ENCODE data around the gene CPOX. TPM values are rescaled to one million over a fixed set of nuclear protein-coding genes. Genes with fewer than 3 reads are reported as not detected.
A peak's percentile ranks its signal among the peaks of the same experiment; 100 is the strongest.

CPOX gene
- total and polyA plus RNA-seq, 2 experiments from 2014 or later: 13.3 to 38.3 TPM

DNA sequence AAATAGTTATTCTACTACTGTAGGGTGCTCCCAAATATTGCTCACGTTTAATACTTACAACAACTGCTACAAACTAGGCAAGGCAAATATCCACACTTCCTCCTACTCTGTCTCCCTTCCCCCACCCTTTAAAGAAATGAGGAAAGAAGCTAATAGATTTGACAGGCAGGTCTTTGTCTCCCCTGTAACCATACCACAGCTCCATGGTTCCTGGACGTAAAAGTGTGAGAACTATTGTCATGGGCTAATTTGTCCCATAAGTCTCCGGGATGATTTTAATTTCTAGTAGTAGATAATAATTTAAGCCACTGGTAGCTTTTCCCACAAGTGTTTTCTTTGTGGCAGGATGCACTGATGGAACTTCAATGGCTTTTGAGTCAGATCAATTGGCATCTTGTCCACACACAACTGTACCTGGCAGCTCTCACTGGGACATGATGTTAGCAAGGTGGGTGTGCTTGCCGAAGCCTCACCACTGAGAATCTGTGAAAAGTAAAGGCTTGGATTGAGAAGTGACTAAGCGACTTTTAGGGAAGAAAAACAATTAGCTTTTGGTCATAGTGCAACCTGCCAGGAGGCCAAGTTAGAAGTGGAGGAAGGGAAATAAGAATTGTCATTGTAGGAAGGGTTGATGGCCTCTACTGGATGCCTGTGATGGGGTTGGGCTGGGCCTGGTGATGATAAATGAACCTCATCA is 1.4 kb upstream of the CPOX start:
- H3K27me3 Mint-ChIP-seq (ENCODE audit: insufficient read depth, low read depth, poor library complexity): peaks cover 8% of the 10 kb centered on the region
- peaks cover 15% of the 10 kb centered on the region; the same call in 2 of the 3 replicates for H3K36me3 Mint-ChIP-seq (ENCODE audit: low read depth)
- H3K36me3 ChIP-seq (ENCODE audit: insufficient read depth): peaks cover 13% of the 10 kb centered on the region
- H3K27ac Mint-ChIP-seq: no peak overlapping the region
- peak overlapping the region; percentile 10; the same call in 1 of the 3 replicates for H3K4me3 Mint-ChIP-seq
- peaks cover 11% of the 10 kb centered on the region for H3K79me2 ChIP-seq (replicated peaks; ENCODE audit: insufficient read depth)
- peaks cover 12% of the 10 kb centered on the region for H3K4me1 ChIP-seq (ENCODE audit: insufficient read depth)
- peak overlapping the region; percentile 70; the same call in 1 of the 2 replicates for H2AFZ ChIP-seq
- ATAC-seq (no peak), DNase-seq (ENCODE audit: low spot score) (no peak)
- H3K9me2 ChIP-seq (ENCODE audit: insufficient read depth): no peaks in the 10 kb centered on the region
- H3K4me1 Mint-ChIP-seq: peaks cover 22% of the 10 kb centered on the region
- H3K4me2 ChIP-seq: peak overlapping the region; percentile 78; the same call in 1 of the 2 replicates
- no peaks in the 10 kb centered on the region for H3F3A ChIP-seq (replicated peaks; ENCODE audit: low read depth)
- H3K4me3 ChIP-seq: no peak overlapping the region
- no peaks in the 10 kb centered on the region for H3K9me3 Mint-ChIP-seq
- H4K20me1 ChIP-seq (replicated peaks; ENCODE audit: insufficient read depth): peaks cover 7% of the 10 kb centered on the region
- TF ChIP-seq JUNB (IDR thresholded peaks at IDR 0.05; ENCODE audit: unreplicated experiment): no peak
- no peak for TF ChIP-seq EZH2 (IDR thresholded peaks at IDR 0.05; ENCODE audit: low read depth, unreplicated experiment)
- TF ChIP-seq POLR2AphosphoS5 (IDR thresholded peaks at IDR 0.05; ENCODE audit: low read depth): no peak
- no peak for TF ChIP-seq ZNF114 (CRISPR knock-in tag; IDR thresholded peaks at IDR 0.05)
- TF ChIP-seq CREB1 (CRISPR knock-in tag; IDR thresholded peaks at IDR 0.05; ENCODE audit: low read depth): no peak
- TF ChIP-seq, protein P1, sequence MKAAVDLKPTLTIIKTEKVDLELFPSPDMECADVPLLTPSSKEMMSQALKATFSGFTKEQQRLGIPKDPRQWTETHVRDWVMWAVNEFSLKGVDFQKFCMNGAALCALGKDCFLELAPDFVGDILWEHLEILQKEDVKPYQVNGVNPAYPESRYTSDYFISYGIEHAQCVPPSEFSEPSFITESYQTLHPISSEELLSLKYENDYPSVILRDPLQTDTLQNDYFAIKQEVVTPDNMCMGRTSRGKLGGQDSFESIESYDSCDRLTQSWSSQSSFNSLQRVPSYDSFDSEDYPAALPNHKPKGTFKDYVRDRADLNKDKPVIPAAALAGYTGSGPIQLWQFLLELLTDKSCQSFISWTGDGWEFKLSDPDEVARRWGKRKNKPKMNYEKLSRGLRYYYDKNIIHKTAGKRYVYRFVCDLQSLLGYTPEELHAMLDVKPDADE (IDR thresholded peaks at IDR 0.05): no peak
- TF ChIP-seq, protein P2, sequence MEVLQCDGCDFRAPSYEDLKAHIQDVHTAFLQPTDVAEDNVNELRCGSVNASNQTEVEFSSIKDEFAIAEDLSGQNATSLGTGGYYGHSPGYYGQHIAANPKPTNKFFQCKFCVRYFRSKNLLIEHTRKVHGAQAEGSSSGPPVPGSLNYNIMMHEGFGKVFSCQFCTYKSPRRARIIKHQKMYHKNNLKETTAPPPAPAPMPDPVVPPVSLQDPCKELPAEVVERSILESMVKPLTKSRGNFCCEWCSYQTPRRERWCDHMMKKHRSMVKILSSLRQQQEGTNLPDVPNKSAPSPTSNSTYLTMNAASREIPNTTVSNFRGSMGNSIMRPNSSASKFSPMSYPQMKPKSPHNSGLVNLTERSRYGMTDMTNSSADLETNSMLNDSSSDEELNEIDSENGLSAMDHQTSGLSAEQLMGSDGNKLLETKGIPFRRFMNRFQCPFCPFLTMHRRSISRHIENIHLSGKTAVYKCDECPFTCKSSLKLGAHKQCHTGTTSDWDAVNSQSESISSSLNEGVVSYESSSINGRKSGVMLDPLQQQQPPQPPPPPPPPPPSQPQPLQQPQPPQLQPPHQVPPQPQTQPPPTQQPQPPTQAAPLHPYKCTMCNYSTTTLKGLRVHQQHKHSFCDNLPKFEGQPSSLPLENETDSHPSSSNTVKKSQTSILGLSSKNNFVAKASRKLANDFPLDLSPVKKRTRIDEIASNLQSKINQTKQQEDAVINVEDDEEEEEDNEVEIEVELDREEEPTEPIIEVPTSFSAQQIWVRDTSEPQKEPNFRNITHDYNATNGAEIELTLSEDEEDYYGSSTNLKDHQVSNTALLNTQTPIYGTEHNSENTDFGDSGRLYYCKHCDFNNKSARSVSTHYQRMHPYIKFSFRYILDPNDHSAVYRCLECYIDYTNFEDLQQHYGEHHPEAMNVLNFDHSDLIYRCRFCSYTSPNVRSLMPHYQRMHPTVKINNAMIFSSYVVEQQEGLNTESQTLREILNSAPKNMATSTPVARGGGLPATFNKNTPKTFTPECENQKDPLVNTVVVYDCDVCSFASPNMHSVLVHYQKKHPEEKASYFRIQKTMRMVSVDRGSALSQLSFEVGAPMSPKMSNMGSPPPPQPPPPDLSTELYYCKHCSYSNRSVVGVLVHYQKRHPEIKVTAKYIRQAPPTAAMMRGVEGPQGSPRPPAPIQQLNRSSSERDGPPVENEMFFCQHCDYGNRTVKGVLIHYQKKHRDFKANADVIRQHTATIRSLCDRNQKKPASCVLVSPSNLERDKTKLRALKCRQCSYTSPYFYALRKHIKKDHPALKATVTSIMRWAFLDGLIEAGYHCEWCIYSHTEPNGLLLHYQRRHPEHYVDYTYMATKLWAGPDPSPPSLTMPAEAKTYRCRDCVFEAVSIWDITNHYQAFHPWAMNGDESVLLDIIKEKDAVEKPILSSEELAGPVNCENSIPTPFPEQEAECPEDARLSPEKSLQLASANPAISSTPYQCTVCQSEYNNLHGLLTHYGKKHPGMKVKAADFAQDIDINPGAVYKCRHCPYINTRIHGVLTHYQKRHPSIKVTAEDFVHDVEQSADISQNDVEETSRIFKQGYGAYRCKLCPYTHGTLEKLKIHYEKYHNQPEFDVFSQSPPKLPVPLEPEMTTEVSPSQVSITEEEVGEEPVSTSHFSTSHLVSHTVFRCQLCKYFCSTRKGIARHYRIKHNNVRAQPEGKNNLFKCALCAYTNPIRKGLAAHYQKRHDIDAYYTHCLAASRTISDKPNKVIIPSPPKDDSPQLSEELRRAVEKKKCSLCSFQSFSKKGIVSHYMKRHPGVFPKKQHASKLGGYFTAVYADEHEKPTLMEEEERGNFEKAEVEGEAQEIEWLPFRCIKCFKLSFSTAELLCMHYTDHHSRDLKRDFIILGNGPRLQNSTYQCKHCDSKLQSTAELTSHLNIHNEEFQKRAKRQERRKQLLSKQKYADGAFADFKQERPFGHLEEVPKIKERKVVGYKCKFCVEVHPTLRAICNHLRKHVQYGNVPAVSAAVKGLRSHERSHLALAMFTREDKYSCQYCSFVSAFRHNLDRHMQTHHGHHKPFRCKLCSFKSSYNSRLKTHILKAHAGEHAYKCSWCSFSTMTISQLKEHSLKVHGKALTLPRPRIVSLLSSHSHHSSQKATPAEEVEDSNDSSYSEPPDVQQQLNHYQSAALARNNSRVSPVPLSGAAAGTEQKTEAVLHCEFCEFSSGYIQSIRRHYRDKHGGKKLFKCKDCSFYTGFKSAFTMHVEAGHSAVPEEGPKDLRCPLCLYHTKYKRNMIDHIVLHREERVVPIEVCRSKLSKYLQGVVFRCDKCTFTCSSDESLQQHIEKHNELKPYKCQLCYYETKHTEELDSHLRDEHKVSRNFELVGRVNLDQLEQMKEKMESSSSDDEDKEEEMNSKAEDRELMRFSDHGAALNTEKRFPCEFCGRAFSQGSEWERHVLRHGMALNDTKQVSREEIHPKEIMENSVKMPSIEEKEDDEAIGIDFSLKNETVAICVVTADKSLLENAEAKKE (CRISPR knock-in tag; IDR thresholded peaks at IDR 0.05): no peak
- TF ChIP-seq, protein P3, sequence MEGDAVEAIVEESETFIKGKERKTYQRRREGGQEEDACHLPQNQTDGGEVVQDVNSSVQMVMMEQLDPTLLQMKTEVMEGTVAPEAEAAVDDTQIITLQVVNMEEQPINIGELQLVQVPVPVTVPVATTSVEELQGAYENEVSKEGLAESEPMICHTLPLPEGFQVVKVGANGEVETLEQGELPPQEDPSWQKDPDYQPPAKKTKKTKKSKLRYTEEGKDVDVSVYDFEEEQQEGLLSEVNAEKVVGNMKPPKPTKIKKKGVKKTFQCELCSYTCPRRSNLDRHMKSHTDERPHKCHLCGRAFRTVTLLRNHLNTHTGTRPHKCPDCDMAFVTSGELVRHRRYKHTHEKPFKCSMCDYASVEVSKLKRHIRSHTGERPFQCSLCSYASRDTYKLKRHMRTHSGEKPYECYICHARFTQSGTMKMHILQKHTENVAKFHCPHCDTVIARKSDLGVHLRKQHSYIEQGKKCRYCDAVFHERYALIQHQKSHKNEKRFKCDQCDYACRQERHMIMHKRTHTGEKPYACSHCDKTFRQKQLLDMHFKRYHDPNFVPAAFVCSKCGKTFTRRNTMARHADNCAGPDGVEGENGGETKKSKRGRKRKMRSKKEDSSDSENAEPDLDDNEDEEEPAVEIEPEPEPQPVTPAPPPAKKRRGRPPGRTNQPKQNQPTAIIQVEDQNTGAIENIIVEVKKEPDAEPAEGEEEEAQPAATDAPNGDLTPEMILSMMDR (conservative IDR thresholded peaks at IDR 0.05; ENCODE audit: low read depth in 2 of 2): no peak
- TF ChIP-seq, protein P4, sequence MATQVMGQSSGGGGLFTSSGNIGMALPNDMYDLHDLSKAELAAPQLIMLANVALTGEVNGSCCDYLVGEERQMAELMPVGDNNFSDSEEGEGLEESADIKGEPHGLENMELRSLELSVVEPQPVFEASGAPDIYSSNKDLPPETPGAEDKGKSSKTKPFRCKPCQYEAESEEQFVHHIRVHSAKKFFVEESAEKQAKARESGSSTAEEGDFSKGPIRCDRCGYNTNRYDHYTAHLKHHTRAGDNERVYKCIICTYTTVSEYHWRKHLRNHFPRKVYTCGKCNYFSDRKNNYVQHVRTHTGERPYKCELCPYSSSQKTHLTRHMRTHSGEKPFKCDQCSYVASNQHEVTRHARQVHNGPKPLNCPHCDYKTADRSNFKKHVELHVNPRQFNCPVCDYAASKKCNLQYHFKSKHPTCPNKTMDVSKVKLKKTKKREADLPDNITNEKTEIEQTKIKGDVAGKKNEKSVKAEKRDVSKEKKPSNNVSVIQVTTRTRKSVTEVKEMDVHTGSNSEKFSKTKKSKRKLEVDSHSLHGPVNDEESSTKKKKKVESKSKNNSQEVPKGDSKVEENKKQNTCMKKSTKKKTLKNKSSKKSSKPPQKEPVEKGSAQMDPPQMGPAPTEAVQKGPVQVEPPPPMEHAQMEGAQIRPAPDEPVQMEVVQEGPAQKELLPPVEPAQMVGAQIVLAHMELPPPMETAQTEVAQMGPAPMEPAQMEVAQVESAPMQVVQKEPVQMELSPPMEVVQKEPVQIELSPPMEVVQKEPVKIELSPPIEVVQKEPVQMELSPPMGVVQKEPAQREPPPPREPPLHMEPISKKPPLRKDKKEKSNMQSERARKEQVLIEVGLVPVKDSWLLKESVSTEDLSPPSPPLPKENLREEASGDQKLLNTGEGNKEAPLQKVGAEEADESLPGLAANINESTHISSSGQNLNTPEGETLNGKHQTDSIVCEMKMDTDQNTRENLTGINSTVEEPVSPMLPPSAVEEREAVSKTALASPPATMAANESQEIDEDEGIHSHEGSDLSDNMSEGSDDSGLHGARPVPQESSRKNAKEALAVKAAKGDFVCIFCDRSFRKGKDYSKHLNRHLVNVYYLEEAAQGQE (IDR thresholded peaks at IDR 0.05; ENCODE audit: unreplicated experiment): no peak
- TF ChIP-seq ZNF331 (CRISPR knock-in tag; IDR thresholded peaks at IDR 0.05; ENCODE audit: low read depth): no peak
- no peak for TF ChIP-seq EZH2phosphoT487 (IDR thresholded peaks at IDR 0.05; ENCODE audit: unreplicated experiment)
- no peak for TF ChIP-seq STAT1 (IDR thresholded peaks at IDR 0.05; ENCODE audit: unreplicated experiment)
- no peak overlapping the region for H3K27ac ChIP-seq (ENCODE audit: low read depth)
- H3K27me3 ChIP-seq (ENCODE audit: insufficient read depth): no peaks in the 10 kb centered on the region

Data from GM23338 (cell line).